GM12878 (cell line): ENCODE results near the gene FXYD3. TPM values are rescaled to one million over a fixed set of nuclear protein-coding genes. Genes with fewer than 3 reads are reported as not detected.
A peak's percentile ranks its signal among the peaks of the same experiment; 100 is the strongest.

Source experiments
- ATAC-seq: fragments of 200-7000 bp; cut with Tn5 transposase; 3 replicates; pipeline ENCODE4 v1.9.1; 2020; ENCODE audit warnings: mild to moderate bottlenecking, moderate library complexity
- BruUV-seq: library from RNA; stranded (reverse); fragments of 400-500 nt; replicated peaks from 2 replicates; lab custom pipeline; 2021; lab: Mats Ljungman, UMichigan
- CTCF ChIA-PET: fragments of 300-600 bp; sonication (Branson Sonifier 250); formaldehyde crosslinking; extraction: SDS; loops from one replicate; lab custom pipeline; 2021; ENCODE audit warnings: inconsistent platforms; lab: Yijun Ruan, JAX
- POLR2A ChIA-PET: fragments of 350-600 bp; formaldehyde crosslinking; extraction: SDS; loops from one replicate; lab custom pipeline; 2021; ENCODE audit warnings: inconsistent platforms; lab: Charles Lee
- RAD21 ChIA-PET: fragments of 300-600 bp; sonication (Branson Sonifier 250); formaldehyde crosslinking; loops from one replicate; lab custom pipeline; 2023; ENCODE audit warnings: antibody characterized with exemption; ENCODE audit not compliant: unreplicated experiment; lab: Charles Lee
- SMC1A ChIA-PET: fragments of 300-600 bp; sonication (Branson Sonifier 250); formaldehyde crosslinking; loops from one replicate; lab custom pipeline; 2023; ENCODE audit not compliant: unreplicated experiment, uncharacterized antibody; lab: Charles Lee
- DNase-seq: peaks from one replicate; pipeline ENCODE4 v3.0.0-alpha.2; 2011; ENCODE audit warnings: low read depth, low spot score
- FAIRE-seq: peaks from 3 replicates; lab custom pipeline; 2011; peaks lifted over from hg19 to GRCh38; lab: Jason Lieb, UNC
- H2AFZ ChIP-seq: 2 replicates; pipeline ENCODE4 v1.6.0; 2011; ENCODE audit warnings: low read depth, low read length, control low read depth; ENCODE audit not compliant: control insufficient read depth
- H3K27ac ChIP-seq: 2 replicates; pipeline ENCODE4 v1.5.1; 2011; ENCODE audit warnings: control low read depth; ENCODE audit not compliant: control insufficient read depth, insufficient read depth
- H3K27me3 ChIP-seq, 2 experiments: replicated peaks in 1 of 2; 2 replicates each; pipeline versions ENCODE4 v1.6.0 to v1.6.1; 2011; ENCODE audit warnings: low read length in 1 of 2; ENCODE audit not compliant: control insufficient read depth in 2 of 2, insufficient read depth in 2 of 2
- H3K36me3 ChIP-seq, 2 experiments: 2 replicates each; pipeline ENCODE4 v1.5.1; 2011; ENCODE audit warnings: low read length in 1 of 2; ENCODE audit not compliant: control insufficient read depth in 2 of 2, insufficient read depth in 2 of 2
- H3K4me1 ChIP-seq: 2 replicates; pipeline ENCODE4 v1.6.1; 2011; ENCODE audit warnings: mild to moderate bottlenecking, low read length, moderate library complexity, mixed read lengths; ENCODE audit not compliant: control insufficient read depth, insufficient read depth
- H3K4me2 ChIP-seq: 2 replicates; pipeline ENCODE4 v1.6.0; 2011; ENCODE audit warnings: control low read depth; ENCODE audit not compliant: control insufficient read depth, insufficient read depth
- H3K4me3 ChIP-seq: fragments of 200-600 bp; sonication (generic); 2 replicates; pipeline ENCODE4 v1.5.1; 2016
- H3K79me2 ChIP-seq: 2 replicates; pipeline ENCODE4 v1.6.0; 2011; ENCODE audit warnings: low read length; ENCODE audit not compliant: control insufficient read depth, insufficient read depth
- H3K9ac ChIP-seq: 2 replicates; pipeline ENCODE4 v1.8.0; 2011; ENCODE audit warnings: low read length, control low read depth, mixed read lengths; ENCODE audit not compliant: control insufficient read depth, insufficient read depth
- H3K9me3 ChIP-seq: replicated peaks from 3 replicates; pipeline ENCODE4 v1.5.1; 2011; ENCODE audit warnings: mild to moderate bottlenecking, low read length; ENCODE audit not compliant: control insufficient read depth, insufficient read depth
- H4K20me1 ChIP-seq: 2 replicates; pipeline ENCODE4 v1.6.0; 2011; ENCODE audit not compliant: control insufficient read depth, insufficient read depth
- ETV6 ChIP-seq, 2 experiments: fragments of 450-650 bp in 1 of 2; IDR thresholded peaks in 1 of 2; conservative IDR thresholded peaks in 1 of 2; 2 replicates each; pipeline ENCODE4 v1.6.1; 2014; ENCODE audit warnings: antibody characterized with exemption in 1 of 2, borderline replicate concordance in 1 of 2, low read depth in 1 of 2, mild to moderate bottlenecking in 1 of 2, moderate library complexity in 1 of 2
- HDGF ChIP-seq: fragments of 450-650 bp; IDR thresholded peaks from 2 replicates; pipeline ENCODE4 v1.6.1; 2016; ENCODE audit warnings: antibody characterized with exemption
- JUNB ChIP-seq: IDR thresholded peaks from 2 replicates; pipeline ENCODE4 v1.6.1; 2016; ENCODE audit warnings: antibody characterized with exemption, mild to moderate bottlenecking
- KLF5 ChIP-seq: fragments of 450-650 bp; IDR thresholded peaks from 2 replicates; pipeline ENCODE4 v1.6.1; 2014; ENCODE audit warnings: mild to moderate bottlenecking; ENCODE audit not compliant: partially characterized antibody
- WGBS: methylation state at CpG from one replicate; pipeline ENCODE4 v1.1.6; 2016; ENCODE audit warnings: low lambda C conversion rate; ENCODE audit not compliant: insufficient replicate concordance, insufficient coverage; ENCODE audit errors: missing lambda C conversion rate; 5-methylcytosine and 5-hydroxymethylcytosine counted together
- in situ Hi-C: fragments of 300-500 bp; cut with MboI; formaldehyde crosslinking; loops from 9 replicates; pipeline ENCODE4 v1.14.3; 2018; ENCODE audit warnings: mixed read lengths
- intact Hi-C: fragments of 100-400 bp; cut with micrococcal nuclease; formaldehyde crosslinking; loops from one replicate; pipeline ENCODE4 v1.14.2; 2022; ENCODE audit not compliant: unreplicated experiment
- polyA plus RNA-seq, 11 experiments: library from polyadenylated mRNA; depleted of rRNA in 4 of 11; unstranded in 6 of 11; stranded (reverse) in 5 of 11; fragments of >200 nt; fragmentation: Nextera tagmentation in 4 of 11; fragmentation: Illumina TruSeq in 1 of 11; extraction: Ambion mirVana in 4 of 11; extraction: Trizol in 1 of 11; gene quantifications; 1 replicate in 1 of 11; 2 replicates in 10 of 11; pipeline versions ENCODE4 v1.2.1 to v1.2.3, GENCODE V29; 2011 to 2016; ENCODE audit warnings: inconsistent platforms in 2 of 11, missing spikeins in 2 of 11, low read depth in 1 of 11
- total RNA-seq, 4 experiments: library from RNA; depleted of rRNA in 3 of 4; stranded (reverse); fragments of >200 nt in 3 of 4; fragmentation: Illumina TruSeq in 1 of 4; extraction: Trizol in 1 of 4; gene quantifications; 2 replicates each; pipeline versions ENCODE4 v1.2.1 to v1.2.3, GENCODE V29; 2013 to 2021

The FXYD3 gene
- total and polyA plus RNA-seq, 10 of the 15 experiments (the other 5 are each of a cell fraction or from before 2014, with no cell fraction given): 0.09 to 0.44 TPM; not detected in 8

- in situ Hi-C loops (loop anchor here (5.0 kb wide), 1 partner anchor 71 kb away; no protein-coding TSS in a partner anchor), intact Hi-C loops (loop anchor here (10.0 kb wide), 1 partner anchor 164 kb away; no protein-coding TSS in a partner anchor)
- Histone ChIP-seq H3K4me2 (no peak within 1 kb of the TSS), H3K9ac (no peak within 1 kb of the TSS), H3K4me1 (peaks cover 17% of the 10 kb centered on the region), H3K27me3 (peaks cover 0 to 5% of the 10 kb centered on the region in 2 experiments; a peak in 1 of 4 replicates), H3K4me3 (no peak within 1 kb of the TSS), H2AFZ (no peak within 1 kb of the TSS), H3K79me2 (no peaks in the 10 kb centered on the region), H3K27ac (no peak within 1 kb of the TSS), H3K36me3 (no peaks in the 10 kb centered on the region), H4K20me1 (no peaks in the 10 kb centered on the region), H3K9me3 (no peaks in the 10 kb centered on the region)
- DNase-seq (no peak), ATAC-seq (no peak), FAIRE-seq (no peak)
- TF ChIP-seq JUNB: no peak
- 68% methylated on average over 15 of the region's 18 CpGs for WGBS
- no TSS peak for BruUV-seq
- RAD21 ChIA-PET: no interaction called here
- CTCF ChIA-PET: interaction anchor here (0.6 to 5.0 kb wide), 6 partner anchors 16 to 84 kb away, joined by 3 to 75 read pairs (median 6); partner anchors contain the start of genes FXYD3 and FXYD5
- POLR2A ChIA-PET: no interaction called here
- SMC1A ChIA-PET: no interaction called here
Observed at GRCh38 chr19:35138305-35138892, 22.8 kb downstream of the FXYD3 start, which contains the start of gene FXYD1. Gene FXYD1 (plus strand): TSS chr19:35138824. CDS start chr19:35140080, 1,256 bp downstream.

DNA sequence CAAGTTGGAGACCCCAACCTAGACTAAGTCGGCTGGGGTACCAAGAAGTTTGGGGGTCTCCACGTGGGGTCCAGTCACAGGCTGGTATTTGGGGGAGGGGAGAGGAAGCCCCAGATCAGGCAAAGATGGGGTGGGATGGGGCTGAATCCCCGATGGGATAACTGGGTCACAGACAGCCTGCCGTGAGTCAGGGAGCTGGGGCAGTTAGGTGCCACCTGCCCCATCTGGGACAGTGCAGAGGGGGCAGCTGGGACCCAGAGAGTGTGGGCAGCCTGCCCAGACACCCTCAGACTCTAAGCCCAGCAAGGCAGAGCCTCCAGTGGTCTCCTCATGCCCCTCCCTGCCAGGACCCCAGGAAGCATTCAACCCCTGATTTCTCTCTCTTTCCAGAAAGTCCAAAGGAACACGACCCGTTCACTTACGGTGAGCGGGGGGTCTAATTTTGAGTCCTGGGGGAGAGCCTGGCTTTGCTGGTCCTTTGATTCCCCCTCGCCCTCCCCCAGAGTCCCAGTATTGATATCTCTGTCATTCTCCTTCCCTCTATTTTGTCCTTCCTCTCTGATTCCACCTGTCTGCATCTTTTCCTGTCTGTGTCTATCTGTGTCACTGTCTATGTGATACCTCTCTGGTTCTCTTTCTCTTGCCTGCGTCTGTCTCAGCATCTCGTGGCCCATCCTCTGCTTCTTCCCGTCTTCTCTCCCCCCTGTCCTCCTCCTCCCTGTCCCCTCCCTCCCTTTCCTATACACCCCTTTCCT is 24.8 kb downstream of the FXYD3 start:
- SMC1A ChIA-PET: interaction anchor here (0.9 to 1.9 kb wide), 4 partner anchors 71 to 484 kb away, joined by 3 to 7 read pairs (median 4); no protein-coding TSS in a partner anchor
- H4K20me1 ChIP-seq: no peaks in the 10 kb centered on the region
- no peak for TF ChIP-seq KLF5
- TF ChIP-seq ETV6 (conservative IDR thresholded peaks at IDR 0.05 in 1 of 2, IDR thresholded peaks at IDR 0.05 in 1 of 2; ENCODE audit: borderline replicate concordance in 1 of 2, low read depth in 1 of 2): no peak
- peak; percentile 44; the same call in 1 of the 2 replicates for TF ChIP-seq HDGF
- POLR2A ChIA-PET: interaction anchor here (1.0 kb wide), 1 partner anchor 66 kb away, joined by 3 read pairs; no protein-coding TSS in a partner anchor
- H3K27me3 ChIP-seq: peaks cover 2 to 5% of the 10 kb centered on the region in 2 experiments; a peak in 2 of 4 replicates
- 38% methylated on average over 12 of the region's 12 CpGs for whole genome bisulfite sequencing
- BruUV-seq: no TSS peak
- no peak overlapping the region for H3K27ac ChIP-seq
- no peak overlapping the region for H3K4me2 ChIP-seq
- RAD21 ChIA-PET: interaction anchor here (0.7 to 3.0 kb wide), 15 partner anchors 14 to 463 kb away, joined by 3 to 31 read pairs (median 6); partner anchors contain the start of genes FXYD5, SCGB2B2 and ZNF302
- no peak overlapping the region for H3K9ac ChIP-seq
- intact Hi-C loops (loop anchor here (5.0 kb wide), 1 partner anchor 107 kb away; the partner anchor contains the start of gene LSR), in situ Hi-C loops (no loop called here)
- no peak overlapping the region for H3K4me3 ChIP-seq
- no peaks in the 10 kb centered on the region for H3K79me2 ChIP-seq
- ATAC-seq (no peak), DNase-seq (no peak), FAIRE-seq (no peak)
- no peaks in the 10 kb centered on the region for H3K36me3 ChIP-seq
- CTCF ChIA-PET: interaction anchor here (0.8 to 3.1 kb wide), 15 partner anchors 10 to 326 kb away, joined by 3 to 41 read pairs (median 6); partner anchors contain the start of genes FFAR1 and FXYD3
- no peak overlapping the region for H2AFZ ChIP-seq
- H3K4me1 ChIP-seq: peaks cover 17% of the 10 kb centered on the region
- no peaks in the 10 kb centered on the region for H3K9me3 ChIP-seq
